Measurements from ENCODE around the gene ZMYM5. TPM values are rescaled to one million over a fixed set of nuclear protein-coding genes. Genes with fewer than 3 reads are reported as not detected.
"Not testable (repeated sequence)": the region's sequence is repeated elsewhere in the genome, so short reads cannot be mapped to it uniquely, and the experiment has no call there.

The ZMYM5 gene
- polyA plus RNA-seq, 2 donors: 7.8 to 8.6 TPM

DNA sequence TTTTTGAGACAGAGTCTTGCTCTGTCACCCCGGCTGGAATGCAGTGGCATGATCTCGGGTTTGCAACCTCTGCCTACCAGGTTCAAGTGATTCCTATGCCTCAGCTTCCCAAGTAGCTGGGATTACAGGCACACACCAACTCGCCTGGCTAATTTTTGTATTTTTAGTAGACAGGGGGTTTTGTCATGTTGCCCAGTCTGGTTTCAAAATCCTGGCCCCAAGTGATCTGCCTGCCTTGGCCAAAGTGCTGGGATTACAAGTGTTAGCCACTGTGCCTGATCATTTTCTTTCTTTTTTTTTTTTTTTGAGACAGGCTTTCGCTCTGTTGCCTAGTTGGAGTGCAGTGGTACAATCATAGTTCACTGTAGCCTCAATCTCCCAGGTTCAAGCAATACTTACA lies 28.7 kb downstream of the ZMYM5 start:
- no peak overlapping the region for H3K4me3 ChIP-seq (ENCODE audit: low read depth in 1 of 2, low read length in 2 of 2)
- no peak overlapping the region for H3K27ac ChIP-seq (ENCODE audit: low read depth in 2 of 2, low read length in 1 of 2)
- no peaks in the 10 kb centered on the region for H3K27me3 ChIP-seq (ENCODE audit: control insufficient read depth in 1 of 2, insufficient read depth in 2 of 2, low read length in 2 of 2)
- no peaks in the 10 kb centered on the region for H3K36me3 ChIP-seq (ENCODE audit: control insufficient read depth in 2 of 2, insufficient read depth in 2 of 2, low read length in 1 of 2)
- H3K4me1 ChIP-seq (ENCODE audit: control insufficient read depth in 2 of 2, insufficient read depth in 2 of 2, low read length in 1 of 2): no peaks in the 10 kb centered on the region
- H3K9me3 ChIP-seq (ENCODE audit: control insufficient read depth in 2 of 2, insufficient read depth in 1 of 2, low read depth in 1 of 2, low read length in 1 of 2): no peaks in the 10 kb centered on the region
- WGBS, 2 donors: 93 to 95% methylated on average over 4 of the region's 4 CpGs

- Histone ChIP-seq H3K27me3 (ENCODE audit: control insufficient read depth in 1 of 2, insufficient read depth in 2 of 2, low read length in 2 of 2) (no peaks in the 10 kb centered on the region), H3K27ac (ENCODE audit: low read depth in 2 of 2, low read length in 1 of 2) (no peak overlapping the region), H3K4me3 (ENCODE audit: low read depth in 1 of 2, low read length in 2 of 2) (no peak overlapping the region), H3K9me3 (ENCODE audit: control insufficient read depth in 2 of 2, insufficient read depth in 1 of 2, low read depth in 1 of 2, low read length in 1 of 2) (no peaks in the 10 kb centered on the region), H3K4me1 (ENCODE audit: control insufficient read depth in 2 of 2, insufficient read depth in 2 of 2, low read length in 1 of 2) (no peaks in the 10 kb centered on the region), H3K36me3 (ENCODE audit: control insufficient read depth in 2 of 2, insufficient read depth in 2 of 2, low read length in 1 of 2) (peaks cover 4 to 9% of the 10 kb centered on the region in 2 donors)
- WGBS, 2 donors: 93 to 94% methylated on average over 3 of the region's 3 CpGs
Measured at GRCh38 chr13:19822673-19823072, 40.8 kb downstream of the ZMYM5 start.

- H3K27ac ChIP-seq (ENCODE audit: low read depth in 2 of 2, low read length in 1 of 2): no peak overlapping the region
- no peaks in the 10 kb centered on the region for H3K4me1 ChIP-seq (ENCODE audit: control insufficient read depth in 2 of 2, insufficient read depth in 2 of 2, low read length in 1 of 2)
- no peak overlapping the region for H3K4me3 ChIP-seq (ENCODE audit: low read depth in 1 of 2, low read length in 2 of 2)
- WGBS, 2 donors: 73 to 79% methylated on average over 27 of the region's 27 CpGs
- H3K9me3 ChIP-seq (ENCODE audit: control insufficient read depth in 2 of 2, insufficient read depth in 1 of 2, low read depth in 1 of 2, low read length in 1 of 2): no peaks in the 10 kb centered on the region
- no peaks in the 10 kb centered on the region for H3K27me3 ChIP-seq (ENCODE audit: control insufficient read depth in 1 of 2, insufficient read depth in 2 of 2, low read length in 2 of 2)
- H3K36me3 ChIP-seq (ENCODE audit: control insufficient read depth in 2 of 2, insufficient read depth in 2 of 2, low read length in 1 of 2): peaks cover 4 to 9% of the 10 kb centered on the region in 2 donors
Measured at GRCh38 chr13:19818223-19818842, 45.1 kb downstream of the ZMYM5 start.

GRCh38 chr13:19817510-19818158 lies 45.8 kb downstream of the ZMYM5 start:
- 87 to 89% methylated on average over 7 of the region's 7 CpGs for WGBS, 2 donors
- Histone ChIP-seq H3K4me1 (ENCODE audit: control insufficient read depth in 2 of 2, insufficient read depth in 2 of 2, low read length in 1 of 2) (no peaks in the 10 kb centered on the region), H3K36me3 (ENCODE audit: control insufficient read depth in 2 of 2, insufficient read depth in 2 of 2, low read length in 1 of 2) (peaks cover 4 to 9% of the 10 kb centered on the region in 2 donors)

DNA sequence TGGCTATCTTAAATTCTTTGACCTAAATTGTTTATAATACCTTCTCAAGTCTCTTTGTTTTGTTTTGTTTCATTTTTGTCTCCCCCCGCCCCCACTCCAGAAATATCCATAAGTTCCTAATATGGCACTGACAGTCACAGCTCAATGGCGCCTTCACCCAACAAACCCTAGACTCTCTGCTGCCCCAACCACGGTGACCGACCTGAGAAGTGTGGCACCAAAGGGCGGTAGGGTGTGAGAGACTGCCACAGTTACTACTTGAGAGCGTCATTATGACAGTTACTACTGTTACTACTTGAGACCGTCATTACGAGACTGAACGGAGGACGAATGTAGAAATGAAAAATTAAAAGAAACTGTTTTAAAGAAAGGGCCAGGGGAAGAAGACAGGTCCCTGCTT lies 46.3 kb downstream of the ZMYM5 start:
- Histone ChIP-seq H3K9me3 (ENCODE audit: control insufficient read depth in 2 of 2, insufficient read depth in 1 of 2, low read depth in 1 of 2, low read length in 1 of 2) (no peaks in the 10 kb centered on the region), H3K27me3 (ENCODE audit: control insufficient read depth in 1 of 2, insufficient read depth in 2 of 2, low read length in 2 of 2) (no peaks in the 10 kb centered on the region), H3K4me3 (ENCODE audit: low read depth in 1 of 2, low read length in 2 of 2) (no peak overlapping the region), H3K27ac (ENCODE audit: low read depth in 2 of 2, low read length in 1 of 2) (no peak overlapping the region), H3K4me1 (ENCODE audit: control insufficient read depth in 2 of 2, insufficient read depth in 2 of 2, low read length in 1 of 2) (no peaks in the 10 kb centered on the region), H3K36me3 (ENCODE audit: control insufficient read depth in 2 of 2, insufficient read depth in 2 of 2, low read length in 1 of 2) (peaks cover 4 to 9% of the 10 kb centered on the region in 2 donors)
- 98% methylated on average over 10 of the region's 10 CpGs for WGBS, 2 donors

More at GRCh38 chr13:19817510-19818158, 45.8 kb downstream of the ZMYM5 start:
- H3K27ac ChIP-seq (ENCODE audit: low read depth in 2 of 2, low read length in 1 of 2): no peak overlapping the region
- H3K27me3 ChIP-seq (ENCODE audit: control insufficient read depth in 1 of 2, insufficient read depth in 2 of 2, low read length in 2 of 2): no peaks in the 10 kb centered on the region
- no peaks in the 10 kb centered on the region for H3K9me3 ChIP-seq (ENCODE audit: control insufficient read depth in 2 of 2, insufficient read depth in 1 of 2, low read depth in 1 of 2, low read length in 1 of 2)
- no peak overlapping the region for H3K4me3 ChIP-seq (ENCODE audit: low read depth in 1 of 2, low read length in 2 of 2)

DNA sequence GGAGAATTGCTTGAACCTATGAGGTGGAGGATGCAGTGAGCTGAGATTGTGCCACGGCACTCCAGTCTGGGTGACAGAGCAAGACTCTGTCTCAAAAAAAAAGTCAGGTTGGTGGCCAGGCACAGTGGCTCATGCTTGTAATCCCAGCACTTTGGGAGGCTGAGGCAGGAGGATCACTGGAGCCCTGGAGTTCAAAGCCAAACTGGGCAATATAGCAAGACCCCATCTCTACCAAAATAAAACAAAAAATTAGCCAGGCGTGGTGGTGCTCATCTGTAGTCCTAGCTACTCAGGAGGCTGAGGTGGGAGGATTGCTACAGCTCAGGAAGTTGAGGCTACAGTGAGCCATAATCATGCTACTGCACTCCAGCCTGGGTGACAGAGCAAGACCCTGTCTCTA lies 47.6 kb downstream of the ZMYM5 start:
- 88 to 95% methylated on average over 2 of the region's 2 CpGs for WGBS, 2 donors
- H3K4me3 ChIP-seq (ENCODE audit: low read depth in 1 of 2, low read length in 2 of 2); H3K4me1 ChIP-seq (ENCODE audit: control insufficient read depth in 2 of 2, insufficient read depth in 2 of 2, low read length in 1 of 2); H3K36me3 ChIP-seq (ENCODE audit: control insufficient read depth in 2 of 2, insufficient read depth in 2 of 2, low read length in 1 of 2); H3K27ac ChIP-seq (ENCODE audit: low read depth in 2 of 2, low read length in 1 of 2); H3K9me3 ChIP-seq (ENCODE audit: control insufficient read depth in 2 of 2, insufficient read depth in 1 of 2, low read depth in 1 of 2, low read length in 1 of 2); H3K27me3 ChIP-seq (ENCODE audit: control insufficient read depth in 1 of 2, insufficient read depth in 2 of 2, low read length in 2 of 2): not testable (repeated sequence)

DNA sequence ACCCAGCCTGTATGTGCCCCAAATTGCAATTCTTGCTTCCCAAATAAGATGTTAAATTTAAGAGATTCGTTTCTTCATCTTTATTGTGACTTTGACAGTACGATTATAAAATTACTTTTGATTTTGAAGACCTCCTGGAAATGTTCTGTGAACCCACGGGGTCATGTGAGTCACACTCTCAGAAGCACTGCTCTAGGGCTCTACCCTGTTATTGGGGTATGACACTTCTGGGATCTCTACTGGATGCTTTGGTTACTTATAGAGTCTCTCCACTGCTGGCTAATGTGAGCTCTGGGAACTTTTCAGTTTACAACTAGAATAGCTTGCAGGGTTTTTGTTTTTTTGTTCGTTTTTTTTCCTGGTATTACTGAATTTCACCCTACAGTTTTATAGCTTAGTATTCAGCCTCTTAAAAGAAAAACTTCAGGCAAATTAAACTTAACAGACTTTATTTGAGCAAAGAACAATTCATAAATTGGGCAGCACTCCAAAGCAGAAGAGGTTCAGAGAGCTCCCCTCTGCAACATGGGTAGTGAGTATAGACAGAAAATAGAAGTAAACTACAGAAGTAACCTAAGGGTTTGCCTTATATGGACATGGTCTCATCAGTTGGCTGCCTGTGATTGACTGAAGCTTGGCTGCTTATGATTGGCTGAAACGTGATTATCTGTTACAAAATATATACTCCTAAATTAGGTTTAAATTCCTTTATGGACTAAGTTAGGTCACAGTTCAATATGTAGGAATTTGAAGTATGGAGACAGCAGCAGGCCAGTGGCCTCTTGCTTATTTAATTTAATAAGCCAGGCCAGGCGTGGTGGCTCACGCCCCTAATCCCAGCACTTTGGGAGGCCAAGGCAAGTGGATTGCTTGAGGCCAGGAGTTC lies 52.2 kb downstream of the ZMYM5 start:
- WGBS, 2 donors: 95 to 96% methylated on average over 7 of the region's 7 CpGs
- Histone ChIP-seq H3K27ac (ENCODE audit: low read depth in 2 of 2, low read length in 1 of 2) (no peak overlapping the region), H3K36me3 (ENCODE audit: control insufficient read depth in 2 of 2, insufficient read depth in 2 of 2, low read length in 1 of 2) (no peaks in the 10 kb centered on the region), H3K27me3 (ENCODE audit: control insufficient read depth in 1 of 2, insufficient read depth in 2 of 2, low read length in 2 of 2) (no peaks in the 10 kb centered on the region), H3K4me3 (ENCODE audit: low read depth in 1 of 2, low read length in 2 of 2) (no peak overlapping the region), H3K4me1 (ENCODE audit: control insufficient read depth in 2 of 2, insufficient read depth in 2 of 2, low read length in 1 of 2) (no peaks in the 10 kb centered on the region), H3K9me3 (ENCODE audit: control insufficient read depth in 2 of 2, insufficient read depth in 1 of 2, low read depth in 1 of 2, low read length in 1 of 2) (no peaks in the 10 kb centered on the region)

DNA sequence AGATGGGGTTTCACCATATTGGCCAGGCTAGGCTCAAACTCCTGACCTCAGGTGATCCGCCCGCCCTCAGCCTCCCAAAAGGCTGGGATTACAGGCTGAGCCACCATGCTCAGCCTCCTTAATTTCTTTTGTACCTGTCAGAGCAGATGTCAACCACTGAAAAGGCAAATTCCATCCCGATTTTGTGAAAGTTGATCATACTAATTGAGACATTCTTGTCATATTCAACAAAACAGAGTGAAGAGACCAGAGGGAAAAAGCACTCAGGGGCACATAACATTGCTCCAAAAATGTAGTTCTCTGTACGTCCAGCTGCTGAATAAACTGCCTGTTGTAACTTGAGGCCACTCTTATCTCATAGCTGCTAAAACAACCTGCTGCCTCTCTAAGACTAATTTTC lies 53.3 kb downstream of the ZMYM5 start:
- H3K36me3 ChIP-seq (ENCODE audit: control insufficient read depth in 2 of 2, insufficient read depth in 2 of 2, low read length in 1 of 2): no peaks in the 10 kb centered on the region
- H3K27me3 ChIP-seq (ENCODE audit: control insufficient read depth in 1 of 2, insufficient read depth in 2 of 2, low read length in 2 of 2): no peaks in the 10 kb centered on the region
- H3K27ac ChIP-seq (ENCODE audit: low read depth in 2 of 2, low read length in 1 of 2): no peak overlapping the region
- WGBS, 2 donors: 89 to 94% methylated on average over 4 of the region's 4 CpGs
- no peaks in the 10 kb centered on the region for H3K4me1 ChIP-seq (ENCODE audit: control insufficient read depth in 2 of 2, insufficient read depth in 2 of 2, low read length in 1 of 2)
- no peak overlapping the region for H3K4me3 ChIP-seq (ENCODE audit: low read depth in 1 of 2, low read length in 2 of 2)
- no peaks in the 10 kb centered on the region for H3K9me3 ChIP-seq (ENCODE audit: control insufficient read depth in 2 of 2, insufficient read depth in 1 of 2, low read depth in 1 of 2, low read length in 1 of 2)

DNA sequence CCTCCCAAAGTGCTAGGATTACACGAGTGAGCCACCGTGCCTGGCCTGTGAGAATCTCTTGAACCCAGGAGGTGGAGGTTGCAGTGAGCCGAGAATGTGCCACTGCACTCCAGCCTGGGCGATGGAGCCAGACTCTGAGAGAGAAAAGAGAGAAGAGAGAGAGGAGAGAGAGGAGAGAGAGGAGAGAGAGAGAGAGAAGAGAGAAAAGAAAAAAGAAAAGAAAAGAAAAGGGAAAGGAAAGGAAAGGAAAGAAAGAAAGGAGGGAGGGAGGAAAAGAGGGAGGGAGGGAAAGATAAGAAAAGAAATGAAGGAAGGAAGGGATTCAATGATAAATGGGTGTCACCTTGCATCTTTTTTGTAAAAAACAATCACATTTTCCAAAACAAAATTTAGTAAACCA lies 57.7 kb downstream of the ZMYM5 start:
- whole genome bisulfite sequencing, 2 donors: 84 to 95% methylated on average over 4 of the region's 4 CpGs

More for the DNA sequence above, 57.7 kb downstream of the ZMYM5 start:
- H3K27ac ChIP-seq (ENCODE audit: low read depth in 2 of 2, low read length in 1 of 2): no peak overlapping the region
- no peaks in the 10 kb centered on the region for H3K4me1 ChIP-seq (ENCODE audit: control insufficient read depth in 2 of 2, insufficient read depth in 2 of 2, low read length in 1 of 2)
- H3K4me3 ChIP-seq (ENCODE audit: low read depth in 1 of 2, low read length in 2 of 2): no peak overlapping the region
- H3K27me3 ChIP-seq (ENCODE audit: control insufficient read depth in 1 of 2, insufficient read depth in 2 of 2, low read length in 2 of 2): no peaks in the 10 kb centered on the region
- no peaks in the 10 kb centered on the region for H3K9me3 ChIP-seq (ENCODE audit: control insufficient read depth in 2 of 2, insufficient read depth in 1 of 2, low read depth in 1 of 2, low read length in 1 of 2)
- no peaks in the 10 kb centered on the region for H3K36me3 ChIP-seq (ENCODE audit: control insufficient read depth in 2 of 2, insufficient read depth in 2 of 2, low read length in 1 of 2)

Data from esophagus (tissue), 2 donors.